Nucleus accumbens (tissue), 56 donors: ENCODE measurements around the gene WDR38.

Experiments
- DNase-seq, 56 donors: peaks; one replicate each; lab custom pipeline; 2025; lab: John Stamatoyannopoulos, UW

WDR38 gene

GRCh38 chr9:124852829-124853531 lies at the start of gene WDR38:
WDR38 (plus strand) TSS chr9:124853460; CDS start chr9:124853532, 72 bp downstream.
- peak in 47 of 56 donors; percentile 20 to 81 (median 52) for DNase-seq

DNA sequence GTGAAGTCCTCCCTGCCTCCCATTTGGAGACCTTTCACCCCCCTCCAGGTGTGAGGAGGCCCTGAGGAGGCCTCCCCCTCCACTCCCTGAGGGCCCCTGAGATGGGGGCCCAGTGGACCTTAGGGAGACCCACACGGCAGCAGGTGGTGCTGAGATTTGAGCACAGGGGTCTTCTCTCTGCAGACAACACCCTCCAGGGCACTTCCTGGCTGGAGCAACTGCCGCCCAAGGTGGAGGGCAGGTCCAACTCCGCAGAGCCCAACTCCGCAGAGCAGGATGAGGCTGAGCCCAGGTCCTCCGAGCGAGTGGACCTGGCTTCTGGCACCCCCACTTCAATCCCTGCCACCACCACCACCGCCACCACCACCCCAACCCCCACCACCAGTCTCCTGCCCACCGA lies 49.3 kb upstream of the WDR38 start:
- no peak for DNase-seq

DNA sequence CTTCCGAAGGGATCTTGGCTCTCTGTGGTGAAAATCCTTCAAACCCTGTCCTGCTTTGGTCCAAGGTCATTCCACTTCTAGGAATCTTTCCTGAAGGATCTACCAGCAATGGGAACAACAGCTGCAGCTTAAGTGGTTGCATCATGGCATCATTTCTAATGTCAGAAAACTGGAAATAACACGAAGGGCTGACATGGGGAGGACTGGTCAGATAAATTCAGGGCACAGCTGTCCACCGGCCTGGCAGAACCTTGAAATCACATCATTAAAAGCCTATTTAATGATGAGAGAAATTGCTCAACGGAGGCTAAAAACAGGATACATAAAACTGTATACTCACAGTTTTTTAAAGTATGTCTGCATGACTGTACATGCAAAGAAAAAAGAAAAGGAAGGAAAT lies 48.1 kb upstream of the WDR38 start:
- DNase-seq = no peak

- no peak for DNase-seq
Measured at GRCh38 chr9:124808246-124808956, 44.9 kb upstream of the WDR38 start.

DNA sequence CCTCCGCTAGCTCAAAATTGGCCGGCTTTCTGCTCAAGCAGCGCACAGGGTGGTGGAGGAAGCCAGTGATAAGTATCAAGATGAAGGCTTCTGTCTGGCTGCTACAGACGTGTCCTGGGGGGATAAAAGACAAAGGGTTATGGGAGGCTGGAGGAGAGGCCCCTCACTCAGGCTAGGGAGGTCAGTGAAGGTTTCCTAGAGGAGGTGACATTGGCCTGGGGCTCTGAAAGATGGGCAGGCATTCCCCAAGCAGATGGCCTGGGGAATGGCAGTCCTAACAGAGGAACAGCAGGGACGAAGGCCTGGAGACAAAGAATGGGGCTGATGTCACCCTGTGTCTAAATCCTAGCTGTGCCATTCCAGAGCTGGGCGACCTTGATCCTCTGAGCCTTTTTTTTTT lies 44.0 kb upstream of the WDR38 start:
- DNase-seq = no peak

DNA sequence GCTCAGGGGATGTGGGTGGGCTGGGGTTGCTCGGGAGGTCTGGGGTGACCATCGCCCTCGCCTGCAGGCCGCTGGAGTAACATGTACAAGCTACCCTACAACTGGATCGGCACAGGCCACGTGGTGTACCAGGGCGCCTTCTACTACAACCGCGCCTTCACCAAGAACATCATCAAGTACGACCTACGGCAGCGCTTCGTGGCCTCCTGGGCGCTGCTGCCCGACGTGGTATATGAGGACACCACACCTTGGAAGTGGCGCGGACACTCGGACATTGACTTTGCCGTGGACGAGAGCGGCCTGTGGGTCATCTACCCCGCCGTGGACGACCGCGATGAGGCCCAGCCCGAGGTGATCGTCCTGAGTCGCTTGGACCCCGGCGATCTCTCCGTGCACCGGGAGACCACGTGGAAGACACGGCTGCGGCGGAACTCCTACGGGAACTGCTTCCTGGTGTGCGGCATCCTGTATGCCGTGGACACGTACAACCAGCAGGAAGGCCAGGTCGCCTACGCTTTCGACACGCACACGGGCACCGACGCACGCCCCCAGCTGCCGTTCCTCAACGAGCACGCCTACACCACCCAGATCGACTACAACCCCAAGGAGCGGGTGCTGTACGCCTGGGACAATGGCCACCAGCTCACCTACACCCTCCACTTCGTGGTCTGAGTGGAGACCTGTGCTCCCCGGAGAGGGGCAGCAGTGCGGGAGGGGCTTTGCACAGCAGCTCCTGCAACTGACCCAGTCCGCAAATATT lies 43.3 kb upstream of the WDR38 start:
- no peak for DNase-seq

- DNase-seq = no peak
Measured at GRCh38 chr9:124810663-124811355, 42.5 kb upstream of the WDR38 start.

- DNase-seq = no peak
Measured at GRCh38 chr9:124812441-124812876, 40.8 kb upstream of the WDR38 start.

GRCh38 chr9:124813041-124813440 lies 40.2 kb upstream of the WDR38 start:
- DNase-seq = no peak

DNA sequence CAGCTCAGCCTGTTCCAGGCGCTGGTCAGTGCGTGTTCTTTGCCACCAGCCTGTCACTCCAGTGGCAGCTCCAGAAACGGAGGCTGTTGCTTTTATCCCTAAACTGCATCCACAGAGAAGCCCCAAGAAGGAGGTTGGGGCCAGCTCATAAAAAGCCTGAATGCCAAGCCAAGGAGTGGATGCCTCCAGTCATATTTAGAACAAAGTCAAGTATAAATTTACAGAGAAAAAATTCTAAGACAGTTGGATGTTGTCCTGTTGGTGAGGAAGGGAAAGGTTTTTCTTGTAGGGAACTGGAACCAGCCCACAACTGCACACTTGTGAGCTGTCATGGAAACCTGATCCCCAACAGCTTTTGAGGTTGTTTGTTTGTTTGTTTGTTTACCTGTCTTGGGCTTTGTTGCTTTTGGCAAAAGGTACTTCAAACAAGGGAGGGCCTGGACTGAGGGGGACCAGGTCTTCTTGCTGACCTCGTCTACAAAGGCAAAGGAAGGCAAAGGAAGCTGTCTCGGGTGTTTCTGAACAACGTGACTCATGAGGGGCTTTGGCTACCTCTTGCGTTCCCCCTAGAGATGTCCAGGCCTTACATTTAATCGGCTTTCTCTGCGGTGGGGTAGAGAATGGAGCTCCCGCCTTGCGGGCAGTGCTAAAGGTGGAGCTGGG lies 39.6 kb upstream of the WDR38 start:
- DNase-seq = no peak

- no peak for DNase-seq
Measured at GRCh38 chr9:124814164-124814535, 39.1 kb upstream of the WDR38 start.

GRCh38 chr9:124815601-124816000 lies 37.7 kb upstream of the WDR38 start:
- no peak for DNase-seq

- no peak for DNase-seq
Measured at GRCh38 chr9:124818431-124819281, 34.6 kb upstream of the WDR38 start.

DNA sequence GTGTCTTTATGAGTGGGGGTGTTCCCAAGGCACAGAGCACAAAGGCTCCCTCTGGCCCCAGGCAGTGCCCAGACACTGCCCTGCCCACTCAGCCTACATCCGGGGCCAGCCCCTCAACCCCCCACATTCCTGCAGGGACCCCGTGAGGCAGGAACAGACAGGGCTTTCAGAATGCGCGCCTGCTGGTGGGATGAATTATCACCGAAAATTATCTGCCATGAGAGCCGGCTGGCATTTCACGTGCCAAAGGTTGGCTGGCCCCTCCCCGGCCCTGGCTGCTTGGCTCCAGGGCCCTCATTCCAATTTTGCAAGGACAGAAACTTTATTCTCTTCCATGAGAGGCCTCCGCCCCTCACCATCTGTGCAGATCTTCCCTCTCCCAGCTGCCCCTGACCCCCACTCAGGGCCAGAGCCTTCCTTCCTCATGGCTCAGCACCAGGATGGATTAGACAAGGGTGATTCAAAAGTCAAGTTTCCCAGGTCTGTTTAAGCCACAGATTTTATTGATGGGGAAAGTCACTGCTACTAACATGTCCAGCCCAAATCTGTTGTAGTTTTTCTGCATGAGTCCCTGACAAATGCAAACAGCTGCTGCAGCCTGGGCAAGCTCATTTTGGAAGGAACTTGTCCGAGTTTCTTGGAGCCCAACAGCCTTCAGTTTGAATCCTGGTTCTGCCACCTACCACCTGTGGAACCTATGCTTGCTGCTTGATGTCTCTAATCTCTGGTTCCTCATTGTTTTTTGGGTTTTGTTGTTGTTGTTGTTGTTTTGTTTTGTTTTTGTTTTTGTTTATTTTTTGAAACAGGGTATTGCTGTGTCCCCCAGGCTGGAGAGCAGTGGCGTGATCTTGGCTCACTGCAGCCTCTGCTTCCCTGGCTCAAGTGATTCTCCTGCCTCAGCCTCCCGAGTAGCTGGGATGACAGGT lies 32.3 kb upstream of the WDR38 start:
- no peak for DNase-seq

DNA sequence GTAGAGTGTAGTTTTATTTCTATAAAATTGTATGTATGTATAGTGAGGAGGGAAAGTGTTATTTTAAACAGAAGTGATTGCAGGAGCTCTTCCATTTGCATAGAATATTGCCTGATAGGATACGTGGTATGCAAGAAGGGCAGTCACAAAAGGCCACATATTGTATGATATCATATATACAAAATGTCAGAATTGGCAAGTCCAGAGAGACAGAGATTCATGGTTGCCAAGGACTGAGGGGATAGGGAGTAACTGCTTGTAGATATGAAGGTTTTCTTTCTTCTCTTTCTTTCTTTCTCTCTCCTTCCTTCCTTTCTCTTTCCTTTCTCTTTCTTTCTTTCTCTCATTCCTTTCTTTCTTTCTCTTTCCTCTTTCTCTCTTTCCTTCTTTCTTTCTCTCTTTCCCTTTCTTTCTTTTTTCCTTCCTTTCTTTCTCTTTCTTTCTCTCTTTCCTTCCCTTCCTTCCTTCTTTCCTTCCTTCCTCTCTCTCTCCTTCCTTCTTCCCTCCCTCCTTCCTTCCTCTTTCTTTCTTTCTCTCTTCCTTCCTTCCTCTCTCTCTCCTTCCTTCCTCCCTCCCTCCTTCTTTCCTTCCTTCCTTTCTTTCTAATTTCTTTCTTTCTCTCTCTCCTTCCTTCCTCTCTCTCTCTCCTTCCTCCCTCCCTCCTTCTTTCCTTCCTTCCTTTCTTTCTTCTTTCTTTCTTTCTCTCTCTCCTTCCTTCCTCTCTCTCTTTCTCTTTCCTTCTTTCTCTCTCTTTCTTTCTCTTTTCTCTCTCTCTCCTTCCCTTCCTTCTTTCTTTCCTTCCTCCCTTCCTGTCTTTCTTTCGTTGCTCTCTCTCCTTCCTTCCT lies 24.5 kb upstream of the WDR38 start:
- no peak for DNase-seq

- DNase-seq = no peak
Measured at GRCh38 chr9:124829334-124829669, 24.0 kb upstream of the WDR38 start.

GRCh38 chr9:124830593-124830992 lies 22.7 kb upstream of the WDR38 start:
- DNase-seq = no peak
